CD8-positive, alpha-beta memory T cell (primary cell): Measurements from ENCODE around the gene RCBTB2. TPM values are rescaled to one million over a fixed set of nuclear protein-coding genes. Genes with fewer than 3 reads are reported as not detected.

ENCODE experiments used
- CTCF ChIA-PET: fragments of 350-600 bp; sonication (Branson Sonifier 250); formaldehyde crosslinking; loops from one replicate; lab custom pipeline; 2021; ENCODE audit warnings: antibody characterized with exemption; lab: Charles Lee
- POLR2A ChIA-PET: fragments of 350-600 bp; sonication (Branson Sonifier 250); formaldehyde crosslinking; loops from one replicate; lab custom pipeline; 2021; ENCODE audit warnings: antibody characterized with exemption; lab: Charles Lee
- DNase-seq, 5 donors: peaks; one replicate each; pipeline versions ENCODE4 v3.0.0 to v3.0.0-alpha.2; 2020 to 2022; ENCODE audit warnings: mixed read lengths in 1 of 5
- H3K27ac ChIP-seq: one replicate; pipeline ENCODE4 v1.7.0; 2013; ENCODE audit warnings: low read depth, mild to moderate bottlenecking, low read length, moderate library complexity
- H3K27me3 ChIP-seq: 2 replicates; pipeline ENCODE4 v1.7.0; 2013; ENCODE audit warnings: low read length, mild to moderate bottlenecking; ENCODE audit not compliant: insufficient read depth, poor library complexity, severe bottlenecking
- H3K36me3 ChIP-seq: 2 replicates; pipeline ENCODE4 v1.7.0; 2013; ENCODE audit warnings: mild to moderate bottlenecking, low read length, moderate library complexity; ENCODE audit not compliant: insufficient read depth
- H3K4me1 ChIP-seq: 2 replicates; pipeline ENCODE4 v1.7.0; 2013; ENCODE audit warnings: mild to moderate bottlenecking, low read length, moderate library complexity; ENCODE audit not compliant: insufficient read depth
- H3K4me3 ChIP-seq: 2 replicates; pipeline ENCODE4 v1.7.0; 2013; ENCODE audit warnings: mild to moderate bottlenecking, low read length
- H3K9me3 ChIP-seq: 2 replicates; pipeline ENCODE4 v1.7.0; 2013; ENCODE audit warnings: mild to moderate bottlenecking, low read length
- H3K27ac Mint-ChIP-seq, 8 donors: one replicate each; pipeline ENCODE4 v1.8.0; 2020 to 2021; ENCODE audit warnings: mixed read lengths in 8 of 8, mild to moderate bottlenecking in 6 of 8, inconsistent platforms in 3 of 8, moderate library complexity in 3 of 8
- H3K27me3 Mint-ChIP-seq, 2 donors: one replicate each; pipeline ENCODE4 v1.8.0; 2020 to 2021; ENCODE audit warnings: mixed read lengths in 2 of 2, mild to moderate bottlenecking in 1 of 2, moderate library complexity in 1 of 2
- H3K36me3 Mint-ChIP-seq, 3 donors: one replicate each; pipeline ENCODE4 v1.8.0; 2020 to 2021; ENCODE audit warnings: mixed read lengths in 3 of 3, inconsistent platforms in 1 of 3, mild to moderate bottlenecking in 1 of 3
- H3K4me1 Mint-ChIP-seq, 3 donors: one replicate each; pipeline ENCODE4 v1.8.0; 2020 to 2021; ENCODE audit warnings: mixed read lengths in 3 of 3, inconsistent platforms in 1 of 3, mild to moderate bottlenecking in 1 of 3
- H3K4me3 Mint-ChIP-seq, 7 donors: one replicate each; pipeline ENCODE4 v1.8.0; 2020 to 2021; ENCODE audit warnings: mixed read lengths in 7 of 7, mild to moderate bottlenecking in 6 of 7, moderate library complexity in 4 of 7, inconsistent platforms in 2 of 7
- H3K9me3 Mint-ChIP-seq, 5 donors: one replicate each; pipeline ENCODE4 v1.8.0; 2020 to 2022; ENCODE audit warnings: mixed read lengths in 5 of 5, mild to moderate bottlenecking in 3 of 5, moderate library complexity in 2 of 5, inconsistent platforms in 1 of 5
- polyA plus RNA-seq: library from polyadenylated mRNA; unstranded; fragments of 300-500 nt; fragmentation: Illumina TruSeq; gene quantifications from one replicate; pipeline ENCODE4 v1.2.3, GENCODE V29; 2021
- total RNA-seq, 2 experiments: library from RNA; stranded (reverse); gene quantifications; one replicate each; pipeline ENCODE4 v1.2.3, GENCODE V29; 2021

RCBTB2 gene
- total and polyA plus RNA-seq, 3 experiments from 2014 or later = 5.4 to 23.4 (median 6.5) TPM

GRCh38 chr13:48448285-48448958 lies 84.5 kb downstream of the RCBTB2 start:
- ChIA-PET CTCF (no interaction called here), POLR2A (no interaction called here)
- DNase-seq = no peak
- peak overlapping the region in 3 of 7 donors; percentile 43 to 66 (median 49) for H3K4me3 Mint-ChIP-seq
- H3K27ac Mint-ChIP-seq = peak overlapping the region in 3 of 8 donors; percentile 3 to 45 (median 14)
- H3K36me3 ChIP-seq = no peaks in the 10 kb centered on the region
- peaks cover 8% of the 10 kb centered on the region for H3K4me1 ChIP-seq
- no peaks in the 10 kb centered on the region for H3K27me3 ChIP-seq
- peaks cover 19 to 57% (median 32%) of the 10 kb centered on the region in 3 donors for H3K4me1 Mint-ChIP-seq
- no peaks in the 10 kb centered on the region for H3K9me3 ChIP-seq
- no peak overlapping the region for H3K27ac ChIP-seq
- H3K4me3 ChIP-seq = no peak overlapping the region
- peaks cover 4 to 22% (median 15%) of the 10 kb centered on the region in 5 donors for H3K9me3 Mint-ChIP-seq
- peaks cover 11 to 28% (median 17%) of the 10 kb centered on the region in 3 donors for H3K36me3 Mint-ChIP-seq
- peaks cover 0 to 2% of the 10 kb centered on the region in 2 donors for H3K27me3 Mint-ChIP-seq

DNA sequence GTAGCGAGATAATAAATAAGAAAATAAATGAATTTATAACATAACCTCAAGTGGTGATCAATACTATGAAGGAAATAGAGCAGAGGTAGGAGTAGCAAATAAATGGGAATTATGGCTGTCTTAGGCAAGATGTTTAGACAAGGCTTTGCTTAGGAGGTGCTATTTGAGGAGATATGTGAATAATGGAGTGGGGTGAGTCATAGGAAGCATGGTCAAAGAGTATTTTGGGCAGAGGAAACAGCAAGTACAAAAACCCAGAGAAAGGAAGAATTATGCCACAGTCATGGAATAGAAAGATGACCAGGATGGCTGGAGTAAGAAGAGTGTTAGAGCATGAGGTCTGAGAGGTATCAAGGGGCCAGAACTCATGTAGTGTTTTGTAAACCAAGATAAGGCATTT lies 86.4 kb downstream of the RCBTB2 start:
- H3K36me3 Mint-ChIP-seq = peaks cover 6 to 11% (median 7%) of the 10 kb centered on the region in 3 donors
- H3K27me3 Mint-ChIP-seq = peaks cover 0 to 2% of the 10 kb centered on the region in 2 donors
- H3K27ac Mint-ChIP-seq = no peak overlapping the region
- CTCF ChIA-PET = no interaction called here
- H3K4me1 Mint-ChIP-seq = peaks cover 19 to 53% (median 33%) of the 10 kb centered on the region in 3 donors
- H3K9me3 ChIP-seq = no peaks in the 10 kb centered on the region
- no peak for DNase-seq
- POLR2A ChIA-PET = no interaction called here
- peaks cover 11% of the 10 kb centered on the region for H3K4me1 ChIP-seq
- no peak overlapping the region for H3K4me3 ChIP-seq
- peaks cover 0 to 12% (median 8%) of the 10 kb centered on the region in 5 donors for H3K9me3 Mint-ChIP-seq
- H3K4me3 Mint-ChIP-seq = no peak overlapping the region
- H3K27ac ChIP-seq = no peak overlapping the region
- H3K36me3 ChIP-seq = no peaks in the 10 kb centered on the region
- H3K27me3 ChIP-seq = no peaks in the 10 kb centered on the region

GRCh38 chr13:48443442-48444208 lies 89.3 kb downstream of the RCBTB2 start:
- Mint-ChIP-seq H3K36me3 (peaks cover 0 to 3% (median 1%) of the 10 kb centered on the region in 3 donors), H3K4me1 (peaks cover 18 to 43% (median 30%) of the 10 kb centered on the region in 3 donors), H3K4me3 (peak overlapping the region in 5 of 7 donors; percentile 23 to 72 (median 51)), H3K27me3 (no peaks in the 10 kb centered on the region), H3K27ac (peak overlapping the region in 3 of 8 donors; percentile 35 to 56 (median 41)), H3K9me3 (no peaks in the 10 kb centered on the region)
- Histone ChIP-seq H3K27ac (no peak overlapping the region), H3K27me3 (no peaks in the 10 kb centered on the region), H3K36me3 (no peaks in the 10 kb centered on the region), H3K4me1 (peaks cover 11% of the 10 kb centered on the region), H3K4me3 (no peak overlapping the region), H3K9me3 (no peaks in the 10 kb centered on the region)
- CTCF ChIA-PET = interaction anchor here (1.6 kb wide), 1 partner anchor 137 kb away, joined by 6 read pairs; no protein-coding TSS in a partner anchor
- no peak for DNase-seq
- POLR2A ChIA-PET = no interaction called here

Other genes with a start within 250 kb of the RCBTB2 start
- 10 to 100 TPM; 38.2 to 38.9 TPM for gene RB1, start 229.3 kb downstream of the RCBTB2 start, total RNA-seq
- 16.8 TPM for gene RB1, start 229.3 kb downstream of the RCBTB2 start, polyA plus RNA-seq
- 1 to 10 TPM; 7.9 to 8.8 TPM for gene LPAR6, start 120.0 kb downstream of the RCBTB2 start, total RNA-seq
- gene LPAR6, start 120.0 kb downstream of the RCBTB2 start, polyA plus RNA-seq = 34.2 TPM
- gene CYSLTR2, start 120.8 kb upstream of the RCBTB2 start, total RNA-seq = 1 to 10 TPM; 2.2 to 2.4 TPM
- gene CYSLTR2, start 120.8 kb upstream of the RCBTB2 start, polyA plus RNA-seq = 0.33 TPM